Measurements from ENCODE around the gene GRK4. TPM values are rescaled to one million over a fixed set of nuclear protein-coding genes. Genes with fewer than 3 reads are reported as not detected.

GRK4 gene
- polyA plus RNA-seq, 1 of the 3 experiments (the other 2 are of a cell fraction) = 2.7 TPM

GRCh38 chr4:3037957-3038461, 74.6 kb downstream of the GRK4 start:
- POLR2A ChIA-PET = no interaction called here
- Histone ChIP-seq H3K9ac (no peak overlapping the region), H4K20me1 (ENCODE audit: insufficient read depth) (no peaks in the 10 kb centered on the region), H3K9me3 (no peaks in the 10 kb centered on the region), H2AFZ (ENCODE audit: low read depth) (no peak overlapping the region), H3F3A (replicated peaks; ENCODE audit: insufficient read depth) (no peaks in the 10 kb centered on the region), H3K27ac (ENCODE audit: low read depth in 2 of 2, low read length in 1 of 2) (no peak overlapping the region), H3K79me2 (ENCODE audit: insufficient read depth) (no peaks in the 10 kb centered on the region), H3K27me3 (ENCODE audit: insufficient read depth) (no peaks in the 10 kb centered on the region), H3K9me2 (no peaks in the 10 kb centered on the region), H3K36me3 (replicated peaks in 1 of 2; ENCODE audit: control insufficient read depth in 1 of 2, insufficient read depth in 2 of 2, low read length in 1 of 2) (no peaks in the 10 kb centered on the region), H3K4me2 (0 out of 2 replicates have a peak overlapping the region, but pooled peaks have one; percentile 28), H3K4me1 (ENCODE audit: control insufficient read depth in 1 of 2, insufficient read depth in 2 of 2, low read depth in 1 of 2, low read length in 1 of 2) (peaks cover 0 to 3% of the 10 kb centered on the region in 2 experiments; a peak in 1 of 4 replicates), H3K4me3 (ENCODE audit: low read depth in 2 of 2, low read length in 1 of 2) (no peak overlapping the region)
- DNase-seq = no peak
- TF ChIP-seq RFX5 (IDR thresholded peaks at IDR 0.05; ENCODE audit: low read length) = no peak
- no peak for TF ChIP-seq ELF1 (IDR thresholded peaks at IDR 0.05)
- no peak for TF ChIP-seq EP300 (IDR thresholded peaks at IDR 0.05; ENCODE audit: borderline replicate concordance in 1 of 2, low read depth in 1 of 2, low read length in 1 of 2)
- TF ChIP-seq TAF1 (IDR thresholded peaks at IDR 0.05; ENCODE audit: borderline replicate concordance, low read depth, low read length) = no peak
- no peak for TF ChIP-seq REST (IDR thresholded peaks at IDR 0.05; ENCODE audit: low read depth, low read length)
- TF ChIP-seq IRF3 (IDR thresholded peaks at IDR 0.05; ENCODE audit: low read depth, low read length) = no peak
- no peak for TF ChIP-seq PBX3 (IDR thresholded peaks at IDR 0.05)
- TF ChIP-seq POLR2AphosphoS5 (IDR thresholded peaks at IDR 0.05; ENCODE audit: low read depth, low read length) = no peak
- no peak for TF ChIP-seq NFIC (IDR thresholded peaks at IDR 0.05; ENCODE audit: borderline replicate concordance)
- TF ChIP-seq GATA2 (CRISPR knock-in tag; IDR thresholded peaks at IDR 0.05) = no peak
- TF ChIP-seq NRF1 (IDR thresholded peaks at IDR 0.05; ENCODE audit: low read depth, low read length) = no peak
- WGBS (ENCODE audit: low lambda C conversion rate) = 61% methylated on average over 6 of the region's 6 CpGs
- CTCF ChIA-PET = interaction anchor here (0.6 to 7.7 kb wide), 16 partner anchors 9 to 228 kb away, joined by 3 to 73 read pairs (median 4); partner anchors contain the start of genes GRK4 and NOP14
